Right lobe of liver (tissue), 4 donors: ENCODE measurements around the gene CELF2.

ENCODE experiments used
- POLR2A ChIP-seq: fragments of 450-650 bp; IDR thresholded peaks from one replicate; pipeline ENCODE4 v1.6.1; 2017; ENCODE audit warnings: antibody characterized with exemption, mild to moderate bottlenecking
- TF ChIP-seq, protein P1 (sequence below), 4 donors: fragments of 200-600 bp in 3 of 4; fragments of 450-650 bp in 1 of 4; IDR thresholded peaks; one replicate each; pipeline versions ENCODE4 v1.5.1 to v1.8.0; 2016 to 2022; ENCODE audit warnings: antibody characterized with exemption in 4 of 4, mild to moderate bottlenecking in 2 of 4
- donor health status: DM: no; HTN: no; CAD: no.
- donor health status: DM: no; HTN: no; CAD: no.
- donor health status: DM: no; HTN: yes; CAD: no.

DNA sequence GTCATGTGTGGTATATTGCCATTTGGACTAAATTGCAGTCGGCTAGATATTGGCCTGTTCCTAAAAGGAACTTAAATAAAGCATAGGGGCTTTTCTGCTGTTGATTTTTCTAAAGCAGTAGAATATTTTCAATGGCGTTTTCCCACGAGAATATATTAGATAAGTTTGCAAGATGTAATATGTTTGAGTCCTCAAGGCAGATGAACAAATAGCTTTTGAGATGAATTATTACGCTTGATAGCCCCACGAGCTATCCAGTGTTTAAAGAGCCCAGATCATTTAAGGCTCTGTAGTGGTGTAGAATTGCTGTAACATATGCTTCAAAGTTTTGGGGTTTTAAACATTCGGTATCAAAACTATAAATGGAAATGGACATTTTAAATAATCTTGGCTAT lies 2.9 kb downstream of the CELF2 start:
- TF ChIP-seq POLR2A, result no peak
- TF ChIP-seq, protein P1, sequence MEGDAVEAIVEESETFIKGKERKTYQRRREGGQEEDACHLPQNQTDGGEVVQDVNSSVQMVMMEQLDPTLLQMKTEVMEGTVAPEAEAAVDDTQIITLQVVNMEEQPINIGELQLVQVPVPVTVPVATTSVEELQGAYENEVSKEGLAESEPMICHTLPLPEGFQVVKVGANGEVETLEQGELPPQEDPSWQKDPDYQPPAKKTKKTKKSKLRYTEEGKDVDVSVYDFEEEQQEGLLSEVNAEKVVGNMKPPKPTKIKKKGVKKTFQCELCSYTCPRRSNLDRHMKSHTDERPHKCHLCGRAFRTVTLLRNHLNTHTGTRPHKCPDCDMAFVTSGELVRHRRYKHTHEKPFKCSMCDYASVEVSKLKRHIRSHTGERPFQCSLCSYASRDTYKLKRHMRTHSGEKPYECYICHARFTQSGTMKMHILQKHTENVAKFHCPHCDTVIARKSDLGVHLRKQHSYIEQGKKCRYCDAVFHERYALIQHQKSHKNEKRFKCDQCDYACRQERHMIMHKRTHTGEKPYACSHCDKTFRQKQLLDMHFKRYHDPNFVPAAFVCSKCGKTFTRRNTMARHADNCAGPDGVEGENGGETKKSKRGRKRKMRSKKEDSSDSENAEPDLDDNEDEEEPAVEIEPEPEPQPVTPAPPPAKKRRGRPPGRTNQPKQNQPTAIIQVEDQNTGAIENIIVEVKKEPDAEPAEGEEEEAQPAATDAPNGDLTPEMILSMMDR (IDR thresholded peaks at IDR 0.05), result no peak
